ENCODE measurements around the gene ZNF561.

Gene ZNF561

GRCh38 chr19:9566729-9567128 is 54.3 kb downstream of the ZNF561 start:
- TF ChIP-seq ARNTL (CRISPR knock-in tag; IDR thresholded peaks at IDR 0.05; ENCODE audit: borderline replicate concordance, low read depth) (no peak), TOX (CRISPR knock-in tag; IDR thresholded peaks at IDR 0.05; ENCODE audit: borderline replicate concordance) (no peak), ZFP3 (CRISPR knock-in tag; IDR thresholded peaks at IDR 0.05) (no peak), ZNF8 (CRISPR knock-in tag; IDR thresholded peaks at IDR 0.05) (no peak), PPARA (CRISPR knock-in tag; IDR thresholded peaks at IDR 0.05; ENCODE audit: borderline replicate concordance) (no peak), ZFP30 (CRISPR knock-in tag; IDR thresholded peaks at IDR 0.05) (no peak), ZNF565 (CRISPR knock-in tag; conservative IDR thresholded peaks at IDR 0.05; ENCODE audit: low read depth) (no peak), ZC3H10 (CRISPR knock-in tag; IDR thresholded peaks at IDR 0.05) (no peak), CSDC2 (CRISPR knock-in tag; IDR thresholded peaks at IDR 0.05) (no peak), POU6F1 (CRISPR knock-in tag; IDR thresholded peaks at IDR 0.05; ENCODE audit: borderline replicate concordance, low read depth) (no peak), ISL1 (CRISPR knock-in tag; IDR thresholded peaks at IDR 0.05) (no peak), ZNF70 (CRISPR knock-in tag; IDR thresholded peaks at IDR 0.05) (no peak), TSHZ2 (CRISPR knock-in tag; IDR thresholded peaks at IDR 0.05) (no peak), BACH2 (CRISPR knock-in tag; IDR thresholded peaks at IDR 0.05; ENCODE audit: borderline replicate concordance) (no peak), RARB (CRISPR knock-in tag; IDR thresholded peaks at IDR 0.05) (no peak), OSR1 (CRISPR knock-in tag; IDR thresholded peaks at IDR 0.05) (no peak), ESRRG (CRISPR knock-in tag; IDR thresholded peaks at IDR 0.05) (no peak)
- TF ChIP-seq, protein P1, sequence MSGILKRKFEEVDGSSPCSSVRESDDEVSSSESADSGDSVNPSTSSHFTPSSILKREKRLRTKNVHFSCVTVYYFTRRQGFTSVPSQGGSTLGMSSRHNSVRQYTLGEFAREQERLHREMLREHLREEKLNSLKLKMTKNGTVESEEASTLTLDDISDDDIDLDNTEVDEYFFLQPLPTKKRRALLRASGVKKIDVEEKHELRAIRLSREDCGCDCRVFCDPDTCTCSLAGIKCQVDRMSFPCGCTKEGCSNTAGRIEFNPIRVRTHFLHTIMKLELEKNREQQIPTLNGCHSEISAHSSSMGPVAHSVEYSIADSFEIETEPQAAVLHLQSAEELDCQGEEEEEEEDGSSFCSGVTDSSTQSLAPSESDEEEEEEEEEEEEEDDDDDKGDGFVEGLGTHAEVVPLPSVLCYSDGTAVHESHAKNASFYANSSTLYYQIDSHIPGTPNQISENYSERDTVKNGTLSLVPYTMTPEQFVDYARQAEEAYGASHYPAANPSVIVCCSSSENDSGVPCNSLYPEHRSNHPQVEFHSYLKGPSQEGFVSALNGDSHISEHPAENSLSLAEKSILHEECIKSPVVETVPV (CRISPR knock-in tag; IDR thresholded peaks at IDR 0.05) = no peak
- TF ChIP-seq, protein P2, sequence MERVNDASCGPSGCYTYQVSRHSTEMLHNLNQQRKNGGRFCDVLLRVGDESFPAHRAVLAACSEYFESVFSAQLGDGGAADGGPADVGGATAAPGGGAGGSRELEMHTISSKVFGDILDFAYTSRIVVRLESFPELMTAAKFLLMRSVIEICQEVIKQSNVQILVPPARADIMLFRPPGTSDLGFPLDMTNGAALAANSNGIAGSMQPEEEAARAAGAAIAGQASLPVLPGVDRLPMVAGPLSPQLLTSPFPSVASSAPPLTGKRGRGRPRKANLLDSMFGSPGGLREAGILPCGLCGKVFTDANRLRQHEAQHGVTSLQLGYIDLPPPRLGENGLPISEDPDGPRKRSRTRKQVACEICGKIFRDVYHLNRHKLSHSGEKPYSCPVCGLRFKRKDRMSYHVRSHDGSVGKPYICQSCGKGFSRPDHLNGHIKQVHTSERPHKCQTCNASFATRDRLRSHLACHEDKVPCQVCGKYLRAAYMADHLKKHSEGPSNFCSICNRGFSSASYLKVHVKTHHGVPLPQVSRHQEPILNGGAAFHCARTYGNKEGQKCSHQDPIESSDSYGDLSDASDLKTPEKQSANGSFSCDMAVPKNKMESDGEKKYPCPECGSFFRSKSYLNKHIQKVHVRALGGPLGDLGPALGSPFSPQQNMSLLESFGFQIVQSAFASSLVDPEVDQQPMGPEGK (CRISPR knock-in tag; IDR thresholded peaks at IDR 0.05; ENCODE audit: borderline replicate concordance) = no peak
- TF ChIP-seq, protein P3, sequence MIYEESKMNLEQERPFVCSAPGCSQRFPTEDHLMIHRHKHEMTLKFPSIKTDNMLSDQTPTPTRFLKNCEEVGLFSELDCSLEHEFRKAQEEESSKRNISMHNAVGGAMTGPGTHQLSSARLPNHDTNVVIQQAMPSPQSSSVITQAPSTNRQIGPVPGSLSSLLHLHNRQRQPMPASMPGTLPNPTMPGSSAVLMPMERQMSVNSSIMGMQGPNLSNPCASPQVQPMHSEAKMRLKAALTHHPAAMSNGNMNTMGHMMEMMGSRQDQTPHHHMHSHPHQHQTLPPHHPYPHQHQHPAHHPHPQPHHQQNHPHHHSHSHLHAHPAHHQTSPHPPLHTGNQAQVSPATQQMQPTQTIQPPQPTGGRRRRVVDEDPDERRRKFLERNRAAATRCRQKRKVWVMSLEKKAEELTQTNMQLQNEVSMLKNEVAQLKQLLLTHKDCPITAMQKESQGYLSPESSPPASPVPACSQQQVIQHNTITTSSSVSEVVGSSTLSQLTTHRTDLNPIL (CRISPR knock-in tag; IDR thresholded peaks at IDR 0.05; ENCODE audit: low read depth) = no peak

DNA sequence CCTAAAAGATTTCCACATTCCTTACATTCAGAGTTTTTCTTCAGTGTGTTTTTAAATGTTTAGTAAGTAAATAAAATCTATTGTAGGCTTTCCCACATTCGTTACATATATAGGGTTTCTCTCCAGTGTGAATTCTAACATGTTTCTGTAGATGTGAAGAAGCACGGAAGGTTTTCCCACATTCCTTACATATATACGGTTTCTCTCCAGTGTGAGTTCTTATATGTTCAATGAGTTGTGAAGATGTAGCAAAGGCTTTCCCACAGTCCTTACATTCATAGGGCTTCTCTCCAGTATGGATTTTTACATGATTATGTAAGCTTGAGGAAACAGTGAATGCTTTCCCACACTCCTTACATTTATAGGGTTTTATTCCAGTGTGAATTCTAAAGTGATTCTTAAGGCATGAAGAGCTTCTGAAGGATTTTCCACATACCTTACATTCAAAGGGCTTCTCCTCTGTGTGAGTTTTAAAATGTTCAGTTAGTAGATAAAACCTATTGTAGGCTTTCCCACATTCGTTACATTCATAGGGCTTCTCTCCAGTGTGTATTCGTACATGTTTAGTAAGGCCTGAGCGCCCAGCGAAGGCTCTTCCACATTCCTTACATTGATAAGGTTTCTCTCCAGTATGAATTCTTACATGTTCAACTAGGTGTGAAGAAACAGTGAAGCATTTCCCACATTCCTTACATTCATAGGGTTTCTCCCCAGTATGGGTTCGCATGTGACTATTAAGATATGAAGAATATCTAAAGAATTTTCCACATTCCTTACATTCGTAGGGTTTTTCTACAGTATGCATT is 54.9 kb downstream of the ZNF561 start:
- no peak for TF ChIP-seq ZC3H10 (CRISPR knock-in tag; IDR thresholded peaks at IDR 0.05)
- no peak for ATAC-seq

More at GRCh38 chr19:9566729-9567128, 54.3 kb downstream of the ZNF561 start:
- ATAC-seq = no peak
